ENCODE data around the gene SYNPO2. TPM values are rescaled to one million over a fixed set of nuclear protein-coding genes. Genes with fewer than 3 reads are reported as not detected.
"Not testable (repeated sequence)": the region's sequence is repeated elsewhere in the genome, so short reads cannot be mapped to it uniquely, and the experiment has no call there.

The SYNPO2 gene
- total RNA-seq, 1 donor from 2014 or later = 0.26 TPM

DNA sequence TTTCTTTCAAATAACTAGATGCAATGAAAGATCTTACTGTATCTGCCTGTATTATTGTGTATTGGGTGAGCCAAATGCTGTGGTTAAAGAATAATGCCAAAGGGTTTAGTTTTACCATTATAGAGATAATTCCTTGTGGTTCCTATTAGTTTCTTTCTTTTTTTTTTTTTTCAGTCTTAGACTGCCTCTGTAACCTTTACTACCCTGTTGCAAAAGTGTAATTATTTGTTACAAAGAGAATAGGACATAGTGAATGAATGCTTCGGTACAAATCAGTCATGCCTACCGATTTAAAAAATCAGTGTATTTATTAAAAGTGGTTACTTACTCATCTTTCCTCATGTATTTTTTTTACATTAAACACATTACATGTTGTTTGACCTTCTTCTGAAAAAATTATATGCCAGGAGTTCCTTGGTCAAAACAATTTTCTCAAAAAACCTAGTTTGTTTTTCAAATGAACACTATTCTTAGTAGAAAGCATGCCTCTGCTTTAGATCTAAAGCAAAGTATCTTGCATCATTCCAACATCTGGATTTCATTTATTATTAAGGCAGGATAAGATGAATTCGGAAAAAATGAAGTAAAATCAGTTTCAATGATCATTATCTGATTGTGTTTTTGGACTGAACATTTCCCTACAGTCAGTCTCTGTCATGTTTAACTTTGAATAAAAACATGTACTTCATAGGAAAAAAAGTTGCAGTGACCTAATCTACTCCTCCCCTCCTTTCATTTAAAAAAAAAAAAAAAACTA lies 21.2 kb upstream of the SYNPO2 start:
- Histone ChIP-seq H3K36me3 (ENCODE audit: control insufficient read depth, insufficient read depth, low read length) (no peaks in the 10 kb centered on the region), H3K27me3 (ENCODE audit: control insufficient read depth, insufficient read depth, low read length) (no peaks in the 10 kb centered on the region), H3K4me3 (ENCODE audit: low read depth, low read length) (no peak overlapping the region)
- FAIRE-seq = no peak
- no peak for DNase-seq (ENCODE audit: low read depth)
- TF ChIP-seq, protein P1, sequence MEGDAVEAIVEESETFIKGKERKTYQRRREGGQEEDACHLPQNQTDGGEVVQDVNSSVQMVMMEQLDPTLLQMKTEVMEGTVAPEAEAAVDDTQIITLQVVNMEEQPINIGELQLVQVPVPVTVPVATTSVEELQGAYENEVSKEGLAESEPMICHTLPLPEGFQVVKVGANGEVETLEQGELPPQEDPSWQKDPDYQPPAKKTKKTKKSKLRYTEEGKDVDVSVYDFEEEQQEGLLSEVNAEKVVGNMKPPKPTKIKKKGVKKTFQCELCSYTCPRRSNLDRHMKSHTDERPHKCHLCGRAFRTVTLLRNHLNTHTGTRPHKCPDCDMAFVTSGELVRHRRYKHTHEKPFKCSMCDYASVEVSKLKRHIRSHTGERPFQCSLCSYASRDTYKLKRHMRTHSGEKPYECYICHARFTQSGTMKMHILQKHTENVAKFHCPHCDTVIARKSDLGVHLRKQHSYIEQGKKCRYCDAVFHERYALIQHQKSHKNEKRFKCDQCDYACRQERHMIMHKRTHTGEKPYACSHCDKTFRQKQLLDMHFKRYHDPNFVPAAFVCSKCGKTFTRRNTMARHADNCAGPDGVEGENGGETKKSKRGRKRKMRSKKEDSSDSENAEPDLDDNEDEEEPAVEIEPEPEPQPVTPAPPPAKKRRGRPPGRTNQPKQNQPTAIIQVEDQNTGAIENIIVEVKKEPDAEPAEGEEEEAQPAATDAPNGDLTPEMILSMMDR (IDR thresholded peaks at IDR 0.05; ENCODE audit: insufficient read depth, low read length, severe bottlenecking) = no peak

DNA sequence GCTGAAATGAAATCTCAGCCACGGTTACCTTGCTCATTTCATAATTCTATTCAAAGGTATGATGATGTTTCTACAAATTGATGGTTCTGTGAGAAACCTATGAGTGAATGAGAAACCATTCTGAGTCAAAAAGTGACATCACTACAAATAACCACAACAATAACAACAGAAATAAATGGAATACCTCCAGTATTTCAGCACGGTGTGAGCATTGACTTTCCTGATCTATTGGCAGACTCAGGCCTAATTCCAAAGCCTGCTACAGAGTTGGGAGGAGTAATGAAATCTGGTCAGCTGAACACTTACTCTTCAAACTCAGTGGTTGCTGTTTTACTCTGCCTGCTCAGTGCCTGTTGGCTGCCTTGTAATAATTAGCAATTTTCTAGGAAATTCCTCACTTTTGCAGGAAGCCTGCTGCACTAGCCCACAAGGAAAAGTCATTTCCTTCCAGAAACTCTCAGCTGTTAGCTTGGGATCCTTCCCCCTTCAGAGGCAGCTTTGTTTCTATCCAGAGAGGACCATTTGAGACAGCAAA lies 18.8 kb upstream of the SYNPO2 start:
- FAIRE-seq = no peak
- peak; percentile 41 for DNase-seq (ENCODE audit: low read depth)
- no peaks in the 10 kb centered on the region for H3K27me3 ChIP-seq (ENCODE audit: control insufficient read depth, insufficient read depth, low read length)
- no peak overlapping the region for H3K4me3 ChIP-seq (ENCODE audit: low read depth, low read length)
- TF ChIP-seq, protein P1 (IDR thresholded peaks at IDR 0.05; ENCODE audit: insufficient read depth, low read length, severe bottlenecking) = no peak
- no peaks in the 10 kb centered on the region for H3K36me3 ChIP-seq (ENCODE audit: control insufficient read depth, insufficient read depth, low read length)

DNA sequence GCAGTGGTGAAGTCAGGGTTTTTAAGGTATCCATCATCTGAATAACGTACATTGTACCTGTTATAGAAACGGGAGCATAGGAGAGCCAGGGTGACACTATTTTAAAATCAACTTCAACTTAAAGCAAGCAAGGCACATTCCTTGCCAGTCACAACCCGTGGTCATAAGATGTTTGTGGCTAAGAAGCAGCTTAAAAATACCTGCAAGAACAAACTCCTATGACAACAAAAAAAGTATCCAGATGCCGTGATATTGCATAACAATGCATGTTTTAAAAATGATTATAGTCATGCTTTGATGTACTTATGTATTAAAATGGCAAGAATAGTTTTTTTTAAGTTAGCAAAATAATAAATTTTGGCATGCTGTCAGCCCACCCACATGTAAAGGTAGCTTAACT lies 16.5 kb upstream of the SYNPO2 start:
- DNase-seq (ENCODE audit: low read depth) = peak; percentile 47

DNA sequence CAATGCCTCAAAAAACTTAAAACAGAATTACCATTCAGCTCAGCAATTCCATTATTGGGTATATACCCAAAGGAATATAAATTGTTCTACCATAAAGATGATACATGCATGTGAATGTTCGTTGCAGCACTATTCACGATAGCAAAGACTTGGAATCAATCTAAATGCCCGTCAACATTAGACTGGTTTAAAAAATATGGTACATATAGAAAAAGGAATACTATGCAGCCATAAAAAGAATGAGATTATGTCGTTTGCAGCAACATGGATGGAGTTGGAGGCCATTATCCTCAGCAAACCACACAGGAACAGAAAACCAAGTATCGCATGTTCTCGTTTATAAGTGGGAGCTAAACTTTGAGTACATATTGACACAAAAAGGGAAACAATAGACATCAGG lies 10.9 kb upstream of the SYNPO2 start:
- TF ChIP-seq, protein P1 (IDR thresholded peaks at IDR 0.05; ENCODE audit: insufficient read depth, low read length, severe bottlenecking) = no peak
- no peaks in the 10 kb centered on the region for H3K27me3 ChIP-seq (ENCODE audit: control insufficient read depth, insufficient read depth, low read length)
- DNase-seq (ENCODE audit: low read depth) (no peak), FAIRE-seq (no peak)
- H3K4me3 ChIP-seq (ENCODE audit: low read depth, low read length) = no peak overlapping the region
- no peaks in the 10 kb centered on the region for H3K36me3 ChIP-seq (ENCODE audit: control insufficient read depth, insufficient read depth, low read length)

More for the DNA sequence above, 16.5 kb upstream of the SYNPO2 start:
- Histone ChIP-seq H3K27me3 (ENCODE audit: control insufficient read depth, insufficient read depth, low read length) (no peaks in the 10 kb centered on the region), H3K36me3 (ENCODE audit: control insufficient read depth, insufficient read depth, low read length) (no peaks in the 10 kb centered on the region), H3K4me3 (ENCODE audit: low read depth, low read length) (no peak overlapping the region)
- TF ChIP-seq, protein P1 (IDR thresholded peaks at IDR 0.05; ENCODE audit: insufficient read depth, low read length, severe bottlenecking) = no peak
- no peak for FAIRE-seq

DNA sequence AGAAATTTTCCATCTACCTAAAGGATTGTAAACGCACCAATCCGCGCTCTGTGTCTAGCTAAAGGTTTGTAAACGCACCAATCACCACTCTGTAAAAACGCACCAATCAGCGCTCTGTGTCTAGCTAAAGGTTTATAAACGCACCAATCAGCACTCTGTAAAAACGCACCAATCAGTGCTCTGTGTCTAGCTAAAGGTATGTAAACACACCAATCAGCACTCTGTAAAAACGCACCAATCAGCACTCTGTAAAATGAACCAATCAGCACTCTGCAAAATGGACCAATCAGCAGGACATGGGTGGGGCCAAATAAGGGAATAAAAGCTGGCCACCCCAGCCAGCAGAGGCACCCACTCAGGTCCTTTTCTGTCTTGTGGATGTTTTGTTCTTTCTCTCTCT lies 10.1 kb upstream of the SYNPO2 start:
- H3K4me3 ChIP-seq (ENCODE audit: low read depth, low read length); H3K36me3 ChIP-seq (ENCODE audit: control insufficient read depth, insufficient read depth, low read length); DNase-seq (ENCODE audit: low read depth); H3K27me3 ChIP-seq (ENCODE audit: control insufficient read depth, insufficient read depth, low read length); FAIRE-seq: not testable (repeated sequence)

DNA sequence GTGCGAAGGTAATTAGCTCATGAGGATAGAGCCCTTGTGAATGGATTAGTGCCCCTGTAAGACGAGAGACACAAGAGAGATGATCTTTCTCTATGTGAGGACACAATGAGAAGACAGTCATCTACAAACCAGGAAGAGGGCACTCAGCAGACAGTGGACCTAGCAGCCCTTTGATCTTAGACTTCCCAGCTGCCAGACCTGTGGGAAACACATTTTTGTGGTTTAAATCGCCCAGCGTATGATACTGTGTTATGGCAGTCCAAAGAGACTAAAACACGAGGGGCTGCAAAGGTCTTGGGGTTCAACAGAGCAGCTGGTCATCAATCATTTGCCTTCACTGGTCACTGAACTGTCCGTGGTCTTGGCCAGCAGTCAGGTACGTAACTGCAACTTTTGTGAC lies 9.2 kb upstream of the SYNPO2 start:
- H3K27me3 ChIP-seq (ENCODE audit: control insufficient read depth, insufficient read depth, low read length) = no peaks in the 10 kb centered on the region
- H3K4me3 ChIP-seq (ENCODE audit: low read depth, low read length) = no peak overlapping the region
- FAIRE-seq (no peak), DNase-seq (ENCODE audit: low read depth) (no peak)
- TF ChIP-seq, protein P1 (IDR thresholded peaks at IDR 0.05; ENCODE audit: insufficient read depth, low read length, severe bottlenecking) = no peak
- H3K36me3 ChIP-seq (ENCODE audit: control insufficient read depth, insufficient read depth, low read length) = no peaks in the 10 kb centered on the region
